RWPE2 (cell line): ENCODE data around the gene ENTR1.
"Not testable (repeated sequence)": the region's sequence is repeated elsewhere in the genome, so short reads cannot be mapped to it uniquely, and the experiment has no call there.

ENCODE experiments used
- ATAC-seq: fragments of 200-7000 bp; cut with Tn5 transposase; 3 replicates; pipeline ENCODE4 v1.9.1; 2021; ENCODE audit warnings: low read depth
- DNase-seq: peaks from one replicate; pipeline ENCODE4 v3.0.0-alpha.2; 2020; ENCODE audit warnings: low spot score
- H3K27ac ChIP-seq: fragments of 450-650 bp; 2 replicates; pipeline ENCODE4 v1.5.1; 2017; ENCODE audit warnings: mild to moderate bottlenecking; ENCODE audit not compliant: poor library complexity, severe bottlenecking
- H3K27me3 ChIP-seq: fragments of 250-450 bp; sonication (Bioruptor Pico); 2 replicates; pipeline ENCODE4 v1.5.1; 2021; ENCODE audit warnings: mild to moderate bottlenecking, moderate library complexity; ENCODE audit not compliant: insufficient read depth, poor library complexity, severe bottlenecking
- H3K36me3 ChIP-seq: fragments of 250-450 bp; sonication (Bioruptor Pico); 2 replicates; pipeline ENCODE4 v1.5.1; 2020; ENCODE audit warnings: low read depth, mild to moderate bottlenecking, moderate library complexity
- H3K4me1 ChIP-seq: fragments of 250-450 bp; sonication (Bioruptor Pico); 2 replicates; pipeline ENCODE4 v1.5.1; 2021; ENCODE audit warnings: mild to moderate bottlenecking, moderate library complexity; ENCODE audit not compliant: insufficient read depth, poor library complexity, severe bottlenecking
- H3K4me3 ChIP-seq: fragments of 250-450 bp; sonication (Bioruptor Pico); 2 replicates; pipeline ENCODE4 v1.5.1; 2021; ENCODE audit warnings: mild to moderate bottlenecking, moderate library complexity; ENCODE audit not compliant: severe bottlenecking
- H3K9me3 ChIP-seq: fragments of 250-450 bp; sonication (Bioruptor Pico); 2 replicates; pipeline ENCODE4 v1.5.1; 2021; ENCODE audit warnings: mild to moderate bottlenecking, moderate library complexity; ENCODE audit not compliant: severe bottlenecking
- CTCF ChIP-seq: fragments of 450-650 bp; IDR thresholded peaks from one replicate; pipeline ENCODE4 v1.5.1; 2017; ENCODE audit warnings: mild to moderate bottlenecking, moderate library complexity; ENCODE audit not compliant: poor library complexity, severe bottlenecking

ENTR1 gene

GRCh38 chr9:136429075-136429628 is 18.7 kb upstream of the ENTR1 start:
- no peak for ATAC-seq
- no peaks in the 10 kb centered on the region for H3K9me3 ChIP-seq
- no peak overlapping the region for H3K27ac ChIP-seq
- TF ChIP-seq CTCF: no peak
- DNase-seq: no peak
- H3K27me3 ChIP-seq: no peaks in the 10 kb centered on the region
- H3K4me3 ChIP-seq: no peak overlapping the region
- H3K4me1 ChIP-seq: no peaks in the 10 kb centered on the region
- H3K36me3 ChIP-seq: peaks cover 24% of the 10 kb centered on the region

- no peak overlapping the region for H3K4me3 ChIP-seq
- peaks cover 42% of the 10 kb centered on the region for H3K36me3 ChIP-seq
- H3K27me3 ChIP-seq: no peaks in the 10 kb centered on the region
- H3K27ac ChIP-seq: no peak overlapping the region
- no peak for ATAC-seq
- no peaks in the 10 kb centered on the region for H3K4me1 ChIP-seq
- H3K9me3 ChIP-seq: no peaks in the 10 kb centered on the region
- no peak for TF ChIP-seq CTCF
- DNase-seq: no peak
These were observed 16.4 kb upstream of the ENTR1 start for GRCh38 chr9:136426787-136427186.

GRCh38 chr9:136425367-136425766 is 15.0 kb upstream of the ENTR1 start:
- not testable (repeated sequence) for H3K27me3 ChIP-seq, DNase-seq, ATAC-seq, H3K27ac ChIP-seq, H3K9me3 ChIP-seq, H3K4me1 ChIP-seq, H3K4me3 ChIP-seq
- peaks cover 51% of the 10 kb centered on the region for H3K36me3 ChIP-seq

GRCh38 chr9:136424750-136425362 is 14.4 kb upstream of the ENTR1 start:
- DNase-seq: peak; percentile 47
- H3K27me3 ChIP-seq: no peaks in the 10 kb centered on the region
- H3K36me3 ChIP-seq: peaks cover 51% of the 10 kb centered on the region
- no peak for ATAC-seq
- no peak overlapping the region for H3K27ac ChIP-seq
- no peaks in the 10 kb centered on the region for H3K9me3 ChIP-seq
- TF ChIP-seq CTCF: no peak
- no peaks in the 10 kb centered on the region for H3K4me1 ChIP-seq
- no peak overlapping the region for H3K4me3 ChIP-seq

- TF ChIP-seq CTCF: no peak
- Histone ChIP-seq H3K27me3 (no peaks in the 10 kb centered on the region), H3K27ac (no peak overlapping the region), H3K4me1 (no peaks in the 10 kb centered on the region), H3K36me3 (peaks cover 57% of the 10 kb centered on the region), H3K9me3 (no peaks in the 10 kb centered on the region), H3K4me3 (no peak overlapping the region)
- ATAC-seq (no peak), DNase-seq (peak; percentile 54)
These were observed 13.2 kb upstream of the ENTR1 start for GRCh38 chr9:136423432-136424146.
